Endothelial cell of umbilical vein (primary cell): ENCODE data around the gene KRT76. TPM values are rescaled to one million over a fixed set of nuclear protein-coding genes. Genes with fewer than 3 reads are reported as not detected.

Experiments used
- BruUV-seq: library from RNA; stranded (reverse); fragments of 400-500 nt; replicated peaks from 2 replicates; lab custom pipeline; 2021; lab: Mats Ljungman, UMichigan
- CTCF ChIA-PET: fragments of 300-600, 350-600 bp; sonication (Branson Sonifier 250); formaldehyde crosslinking; loops from one replicate; lab custom pipeline; 2021; ENCODE audit warnings: antibody characterized with exemption, inconsistent platforms; lab: Charles Lee
- POLR2A ChIA-PET: fragments of 300-600, 350-600 bp; sonication (Branson Sonifier 250); formaldehyde crosslinking; loops from one replicate; lab custom pipeline; 2021; ENCODE audit warnings: antibody characterized with exemption, inconsistent platforms; lab: Charles Lee
- DNase-seq: peaks from one replicate; pipeline ENCODE4 v3.0.0-alpha.2; 2011; ENCODE audit warnings: low read depth, low spot score
- FAIRE-seq: peaks from 2 replicates; lab custom pipeline; 2011; peaks lifted over from hg19 to GRCh38; lab: Jason Lieb, UNC
- H2AFZ ChIP-seq: 2 replicates; pipeline ENCODE4 v1.6.0; 2012; ENCODE audit warnings: low read depth, low read length, control low read depth, inconsistent platforms
- H3K27ac ChIP-seq: 2 replicates; pipeline ENCODE4 v1.5.1; 2011; ENCODE audit warnings: low read depth, mild to moderate bottlenecking, control low read depth, low read length, moderate library complexity; ENCODE audit not compliant: insufficient read depth
- H3K27me3 ChIP-seq, 2 experiments: 2 replicates each; pipeline versions ENCODE4 v1.6.0 to v1.6.1; 2011; ENCODE audit warnings: low read length in 2 of 2, mixed read lengths in 1 of 2; ENCODE audit not compliant: control insufficient read depth in 2 of 2, insufficient read depth in 2 of 2
- H3K36me3 ChIP-seq, 2 experiments: 2 replicates in 1 of 2; 3 replicates in 1 of 2; pipeline ENCODE4 v1.5.1; 2011; ENCODE audit warnings: low read length in 2 of 2, mild to moderate bottlenecking in 1 of 2, moderate library complexity in 1 of 2; ENCODE audit not compliant: control insufficient read depth in 2 of 2, insufficient read depth in 2 of 2; ENCODE audit errors: extremely low read depth in 1 of 2
- H3K4me1 ChIP-seq: 3 replicates; pipeline ENCODE4 v1.5.1; 2011; ENCODE audit warnings: mild to moderate bottlenecking, low read length; ENCODE audit not compliant: control insufficient read depth, insufficient read depth; ENCODE audit errors: extremely low read depth
- H3K4me2 ChIP-seq: 2 replicates; pipeline ENCODE4 v1.6.1; 2011; ENCODE audit warnings: low read length, control low read depth, mixed read lengths; ENCODE audit not compliant: insufficient read depth
- H3K4me3 ChIP-seq, 3 experiments: fragments of 200-600 bp in 1 of 3; sonication (generic), shearing (Covaris generic) in 1 of 3; replicated peaks in 1 of 3; 2 replicates each; pipeline ENCODE4 v1.5.1; 2011 to 2016; ENCODE audit warnings: control low read depth in 3 of 3, low read length in 3 of 3, mild to moderate bottlenecking in 2 of 3, inconsistent platforms in 1 of 3, low read depth in 1 of 3, moderate library complexity in 1 of 3; ENCODE audit not compliant: insufficient read depth in 1 of 3
- H3K79me2 ChIP-seq: 2 replicates; pipeline ENCODE4 v1.6.0; 2012; ENCODE audit warnings: low read length, inconsistent platforms; ENCODE audit not compliant: control insufficient read depth, insufficient read depth
- H3K9ac ChIP-seq: replicated peaks from 2 replicates; pipeline ENCODE3; 2011; ENCODE audit warnings: low read length, control low read depth; ENCODE audit not compliant: insufficient read depth; ENCODE audit errors: extremely low read depth
- H3K9me1 ChIP-seq: replicated peaks from 3 replicates; pipeline ENCODE4 v1.6.0; 2011; ENCODE audit warnings: mild to moderate bottlenecking, low read length; ENCODE audit not compliant: control insufficient read depth, insufficient read depth; ENCODE audit errors: extremely low read depth
- H3K9me3 ChIP-seq: replicated peaks from 2 replicates; pipeline ENCODE4 v1.5.1; 2012; ENCODE audit warnings: low read length, inconsistent platforms; ENCODE audit not compliant: control insufficient read depth, insufficient read depth
- H4K20me1 ChIP-seq: replicated peaks from 2 replicates; pipeline ENCODE3; 2011; ENCODE audit warnings: mild to moderate bottlenecking, low read length; ENCODE audit not compliant: control insufficient read depth, insufficient read depth; ENCODE audit errors: extremely low read depth
- CTCF ChIP-seq, 2 donors: IDR thresholded peaks; 1 replicate in 1 of 2; 2 replicates in 1 of 2; pipeline ENCODE4 v1.5.1; 2011; ENCODE audit warnings: low read length in 2 of 2, mild to moderate bottlenecking in 2 of 2, moderate library complexity in 2 of 2, control low read depth in 1 of 2, inconsistent platforms in 1 of 2, low read depth in 1 of 2; ENCODE audit not compliant: insufficient read depth in 1 of 2; ENCODE audit errors: extremely low read depth in 1 of 2
- EZH2 ChIP-seq: IDR thresholded peaks from 2 replicates; pipeline ENCODE4 v1.6.1; 2012; ENCODE audit warnings: borderline replicate concordance, low read depth, mild to moderate bottlenecking, moderate library complexity, low read length, inconsistent platforms; ENCODE audit not compliant: severe bottlenecking
- FOS ChIP-seq: IDR thresholded peaks from 2 replicates; pipeline ENCODE4 v1.6.1; 2011; ENCODE audit warnings: mild to moderate bottlenecking, low read length, moderate library complexity, borderline replicate concordance; ENCODE audit not compliant: insufficient read depth
- GATA2 ChIP-seq: IDR thresholded peaks from 2 replicates; pipeline ENCODE4 v1.7.0; 2011; ENCODE audit warnings: low read depth, mild to moderate bottlenecking, moderate library complexity, mixed read lengths, low read length; ENCODE audit not compliant: insufficient read length, insufficient read depth
- JUN ChIP-seq: IDR thresholded peaks from 2 replicates; pipeline ENCODE4 v1.6.1; 2011; ENCODE audit warnings: borderline replicate concordance, low read depth; ENCODE audit not compliant: insufficient read length, insufficient read depth
- MAX ChIP-seq: IDR thresholded peaks from 2 replicates; pipeline ENCODE4 v1.6.1; 2011; ENCODE audit not compliant: insufficient read depth, insufficient read length
- MYC ChIP-seq: IDR thresholded peaks from one replicate; pipeline ENCODE4 v1.6.1; 2011; ENCODE audit warnings: mild to moderate bottlenecking, low read depth, low read length
- POLR2A ChIP-seq: IDR thresholded peaks from 2 replicates; pipeline ENCODE4 v1.6.1; 2012; ENCODE audit warnings: low read depth, mild to moderate bottlenecking, control low read depth, low read length
- POLR2AphosphoS5 ChIP-seq: IDR thresholded peaks from 2 replicates; pipeline ENCODE4 v1.6.1; 2012; ENCODE audit warnings: low read depth, mild to moderate bottlenecking, control low read depth, low read length, moderate library complexity; ENCODE audit not compliant: insufficient read depth
- dilution Hi-C: fragments of 300-500 bp; cut with MboI; formaldehyde crosslinking; loops from one replicate; pipeline ENCODE4 v1.15.0; 2019; ENCODE audit warnings: low sequenced_read_pairs; ENCODE audit not compliant: extremely low pct_ligation_motif_present
- intact Hi-C: fragments of 100-400 bp; cut with micrococcal nuclease; formaldehyde crosslinking; loops from one replicate; pipeline ENCODE4 v1.10.0; 2022
- polyA plus RNA-seq, 4 experiments: library from polyadenylated mRNA; depleted of rRNA in 3 of 4; stranded (reverse) in 3 of 4; unstranded in 1 of 4; fragments of >200 nt; gene quantifications; 2 replicates each; pipeline versions ENCODE4 v1.2.1 to v1.2.3, GENCODE V29; 2011 to 2012; ENCODE audit warnings: missing spikeins in 1 of 4
- total RNA-seq: library from RNA; stranded (reverse); gene quantifications from 2 replicates; pipeline ENCODE4 v1.2.3, GENCODE V29; 2021

The KRT76 gene
- total and polyA plus RNA-seq, 2 donors (not counting 3 experiments of a cell fraction or from before 2014, with no cell fraction given) = not detected

GRCh38 chr12:52818388-52818787 lies 41.2 kb upstream of the KRT76 start:
- Histone ChIP-seq H3K4me2 (no peak overlapping the region), H3K4me1 (no peaks in the 10 kb centered on the region), H3K27me3 (peaks cover 0 to 1% of the 10 kb centered on the region in 2 experiments), H3K9ac (no peak overlapping the region), H4K20me1 (no peaks in the 10 kb centered on the region), H3K4me3 (no peak overlapping the region), H3K9me3 (no peaks in the 10 kb centered on the region), H3K36me3 (no peaks in the 10 kb centered on the region), H3K27ac (no peak overlapping the region), H2AFZ (no peak overlapping the region), H3K79me2 (no peaks in the 10 kb centered on the region), H3K9me1 (no peaks in the 10 kb centered on the region)
- dilution Hi-C loops (no loop called here), intact Hi-C loops (no loop called here)
- no TSS peak for BruUV-seq
- DNase-seq (no peak), FAIRE-seq (no peak)
- POLR2A ChIA-PET = no interaction called here
- no peak for TF ChIP-seq JUN
- no peak for TF ChIP-seq CTCF (IDR thresholded peaks at IDR 0.05; ENCODE audit: extremely low read depth in 1 of 2, insufficient read depth in 1 of 2, low read depth in 1 of 2, low read length in 2 of 2)
- TF ChIP-seq MYC = no peak
- TF ChIP-seq MAX = no peak
- TF ChIP-seq GATA2 = no peak
- TF ChIP-seq POLR2AphosphoS5 = no peak
- no peak for TF ChIP-seq POLR2A
- no peak for TF ChIP-seq FOS
- no peak for TF ChIP-seq EZH2
- CTCF ChIA-PET = no interaction called here
